ENCODE data around the gene MLLT3.

MLLT3 gene

GRCh38 chr9:20472342-20473045 lies 149.8 kb downstream of the MLLT3 start:
- DNase-seq = no peak

GRCh38 chr9:20466328-20467008 lies 155.8 kb downstream of the MLLT3 start:
- DNase-seq = no peak

GRCh38 chr9:20464242-20464641 lies 158.1 kb downstream of the MLLT3 start:
- DNase-seq = no peak

GRCh38 chr9:20463823-20464222 lies 158.5 kb downstream of the MLLT3 start:
- DNase-seq = no peak

GRCh38 chr9:20462410-20462809 lies 159.9 kb downstream of the MLLT3 start:
- no peak for DNase-seq

- no peak for DNase-seq
Observed at GRCh38 chr9:20447291-20447690, 175.0 kb downstream of the MLLT3 start.

GRCh38 chr9:20446248-20446647 lies 176.1 kb downstream of the MLLT3 start:
- no peak for DNase-seq

- no peak for DNase-seq
Observed at GRCh38 chr9:20442461-20443319, 179.6 kb downstream of the MLLT3 start.

GRCh38 chr9:20441711-20442423 lies 180.4 kb downstream of the MLLT3 start:
- DNase-seq = no peak

- DNase-seq = no peak
Observed at GRCh38 chr9:20441166-20441565, 181.1 kb downstream of the MLLT3 start.

- no peak for DNase-seq
Observed at GRCh38 chr9:20437476-20437875, 184.8 kb downstream of the MLLT3 start.

GRCh38 chr9:20436476-20437195 lies 185.7 kb downstream of the MLLT3 start:
- DNase-seq = no peak

GRCh38 chr9:20428976-20429375 lies 193.3 kb downstream of the MLLT3 start:
- no peak for DNase-seq

GRCh38 chr9:20427359-20427758 lies 194.9 kb downstream of the MLLT3 start:
- DNase-seq = no peak

- DNase-seq = no peak
Observed at GRCh38 chr9:20426019-20426418, 196.3 kb downstream of the MLLT3 start.

GRCh38 chr9:20419533-20419932 lies 202.8 kb downstream of the MLLT3 start:
- no peak for DNase-seq

- DNase-seq = no peak
Observed at GRCh38 chr9:20418485-20418884, 203.8 kb downstream of the MLLT3 start.

- DNase-seq = no peak
Observed at GRCh38 chr9:20417373-20418080, 204.8 kb downstream of the MLLT3 start.

GRCh38 chr9:20414150-20414549 lies 208.1 kb downstream of the MLLT3 start:
- no peak for DNase-seq

GRCh38 chr9:20409321-20410092 lies 212.8 kb downstream of the MLLT3 start:
- no peak for DNase-seq

- DNase-seq = no peak
Observed at GRCh38 chr9:20408513-20408912, 213.8 kb downstream of the MLLT3 start.

All from KG1 (cell line).